ENCODE results near the gene ATP6V1G1.

Gene ATP6V1G1

DNA sequence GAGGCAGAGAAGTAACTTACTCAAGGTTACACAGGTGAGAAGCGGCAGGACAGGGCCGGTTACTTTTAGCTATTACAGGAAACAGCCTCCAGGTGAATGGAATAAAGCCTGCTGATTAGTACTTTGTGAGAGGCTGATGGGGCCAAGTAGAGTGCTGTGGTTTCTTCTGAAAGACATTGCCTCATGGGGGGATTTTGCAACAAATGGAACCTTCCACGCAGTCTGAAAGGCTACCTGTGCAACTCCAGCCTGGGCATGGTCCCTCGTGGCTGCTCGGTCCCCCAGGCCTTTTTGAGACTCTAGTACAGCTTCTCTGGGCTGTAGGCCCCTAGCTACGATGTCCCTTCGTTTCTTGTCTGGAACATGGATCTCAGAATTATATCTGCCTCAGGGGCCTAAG, 25.5 kb downstream of the ATP6V1G1 start:
- no peak for DNase-seq

DNA sequence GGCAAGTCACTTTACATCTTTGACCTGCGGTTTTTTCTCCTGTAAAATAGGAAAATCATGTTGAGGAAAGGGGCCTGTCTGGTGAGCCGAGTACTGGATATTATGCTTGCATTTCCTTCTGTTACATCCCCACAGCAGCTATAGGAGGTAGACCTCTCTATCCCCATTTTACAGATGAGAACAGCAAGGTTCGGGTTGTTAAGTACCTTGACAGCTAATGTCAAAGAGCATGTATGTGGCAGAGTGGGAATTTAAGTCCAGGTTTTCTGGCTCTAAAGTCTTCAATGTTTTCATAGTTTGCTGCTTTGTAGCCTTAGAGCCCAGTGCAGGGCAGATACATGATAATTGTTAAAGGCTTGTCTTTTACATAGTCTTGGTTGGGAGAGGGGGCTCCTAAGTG, 26.4 kb downstream of the ATP6V1G1 start:
- no peak for DNase-seq

DNA sequence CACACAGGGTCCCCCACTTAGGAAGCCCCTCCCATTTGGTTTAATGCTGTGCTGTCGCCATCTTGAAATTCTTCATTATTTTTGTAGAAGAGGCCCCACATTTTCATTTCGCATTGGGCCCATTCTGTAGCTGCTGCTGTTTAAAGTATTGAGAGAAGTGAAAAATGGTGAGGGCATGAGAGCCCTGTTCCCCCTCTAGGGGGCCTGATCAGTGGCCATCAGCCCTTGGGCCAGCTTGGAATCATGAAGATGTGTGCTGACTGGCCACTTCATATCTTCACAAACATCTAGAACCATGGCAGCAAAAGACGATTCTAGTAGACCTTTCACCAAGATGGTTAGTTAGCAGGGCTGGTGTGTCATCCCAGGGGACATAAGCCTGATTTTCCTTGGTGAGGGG, 26.8 kb downstream of the ATP6V1G1 start:
- DNase-seq = no peak

DNA sequence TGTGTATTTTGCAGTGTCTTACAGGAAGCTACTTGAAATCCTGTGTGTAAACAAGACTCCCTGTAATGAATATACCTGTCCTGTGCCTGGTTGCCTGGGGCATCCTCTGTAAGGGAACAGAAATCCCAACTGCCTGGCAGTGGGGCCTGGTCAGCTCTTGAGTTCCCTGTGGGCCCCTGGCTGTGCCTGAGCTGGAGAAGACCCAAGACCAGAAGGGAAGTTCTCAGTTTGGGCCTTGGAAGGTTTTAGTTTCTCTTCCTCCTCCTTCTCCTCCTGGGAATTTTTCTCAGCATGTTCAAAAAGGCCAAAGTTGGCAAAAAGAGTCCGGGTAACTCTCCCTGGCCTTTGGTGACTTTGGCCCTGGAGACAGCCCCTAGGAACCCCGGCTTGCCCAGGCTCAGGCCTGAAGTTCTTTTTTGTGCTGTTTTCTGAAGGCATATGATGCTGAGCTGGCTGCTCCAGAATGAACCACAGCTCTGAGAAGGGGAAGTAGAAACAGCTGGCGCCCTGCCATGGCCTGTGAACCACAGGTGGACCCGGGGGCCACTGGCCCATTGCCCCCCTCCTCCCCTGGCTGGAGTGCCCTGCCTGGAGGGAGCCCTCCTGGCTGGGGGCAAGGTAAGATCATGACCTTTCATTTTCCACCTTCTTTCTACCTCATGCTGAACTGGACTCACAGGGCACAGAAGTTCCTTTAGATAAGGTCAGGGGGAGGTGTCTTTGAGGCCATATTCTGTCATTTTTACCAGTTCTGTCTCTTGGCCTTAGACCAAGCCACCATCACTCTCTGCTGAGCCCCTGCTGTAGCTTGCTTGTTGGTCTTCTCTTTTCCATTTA, 29.3 kb downstream of the ATP6V1G1 start:
- no peak for DNase-seq

DNA sequence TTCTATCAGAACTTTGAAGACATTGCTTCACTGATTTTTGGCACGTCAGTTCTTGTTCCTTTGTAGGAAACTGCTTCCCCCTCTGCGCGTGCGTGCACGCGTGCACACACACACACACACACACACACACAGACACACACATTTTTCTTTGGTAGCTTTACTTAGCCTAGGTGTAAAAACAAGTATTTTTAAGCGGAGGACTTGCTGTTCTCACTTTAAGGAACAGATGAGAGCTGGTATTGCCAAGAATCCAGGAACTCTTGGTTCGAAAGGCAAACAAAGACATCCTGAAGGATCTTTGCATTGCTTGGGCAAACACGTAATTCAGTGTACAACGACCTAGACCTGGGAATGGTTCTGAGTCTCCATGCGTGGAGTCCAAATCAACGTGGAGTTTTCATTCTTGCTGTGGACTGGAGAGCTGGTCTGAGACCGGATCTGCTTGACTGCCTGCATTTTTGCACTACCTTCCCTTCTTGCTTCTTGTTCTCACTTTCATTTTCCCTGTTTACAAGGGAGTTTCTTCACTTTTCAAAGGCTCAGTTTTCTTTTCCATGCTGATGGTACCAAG, 31.7 kb downstream of the ATP6V1G1 start:
- DNase-seq = no peak

DNA sequence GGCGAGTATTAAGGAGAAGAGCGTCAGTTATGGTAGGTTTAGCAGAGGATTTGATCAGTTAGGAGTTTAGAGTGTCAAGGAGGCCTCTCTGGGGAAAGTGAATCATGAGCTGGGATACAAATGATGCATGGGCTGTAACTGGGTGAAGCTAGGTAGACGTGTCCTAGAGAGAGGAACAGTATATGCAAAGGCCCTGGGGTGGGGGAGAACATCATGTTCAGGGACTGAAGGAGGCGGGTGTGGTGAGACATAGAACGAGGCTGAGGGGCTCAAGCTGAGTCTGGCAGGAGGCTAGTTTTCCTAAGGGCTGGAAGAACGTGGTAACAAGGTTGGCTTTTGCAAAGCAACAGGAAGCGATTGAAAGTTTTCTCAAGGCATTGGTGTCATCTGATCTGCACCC, 34.0 kb downstream of the ATP6V1G1 start:
- no peak for DNase-seq

DNA sequence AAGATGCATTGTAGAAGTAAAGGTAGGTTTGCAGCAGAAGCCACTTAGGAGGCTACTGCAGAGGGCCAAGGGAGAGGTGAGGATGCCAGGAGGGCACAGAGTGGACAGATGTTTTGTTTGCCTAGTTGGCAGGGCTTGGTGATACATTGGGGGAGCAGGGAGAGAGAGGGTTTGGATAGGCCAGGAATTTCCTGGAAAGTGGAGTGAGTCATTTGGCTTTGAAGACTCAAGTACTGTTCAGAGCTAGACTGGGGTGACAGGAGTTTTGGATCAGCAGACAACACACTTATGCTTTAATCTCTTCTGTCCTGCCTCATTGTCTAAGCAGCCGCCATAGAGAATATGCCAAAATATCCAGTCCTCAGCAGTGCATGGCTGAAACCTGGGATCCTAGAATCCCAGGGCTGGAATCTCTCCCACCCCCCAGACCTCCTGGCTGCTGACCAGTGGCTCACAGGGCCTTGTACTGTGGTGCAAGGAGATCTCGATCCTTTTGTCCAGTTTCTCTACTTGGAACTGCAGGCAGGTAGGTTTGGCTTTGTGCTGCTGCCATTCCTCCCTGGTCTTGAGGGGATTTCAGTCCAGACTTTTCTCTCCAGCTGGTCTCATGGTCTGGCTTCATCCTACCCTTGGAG, 34.5 kb downstream of the ATP6V1G1 start:
- no peak for DNase-seq

DNA sequence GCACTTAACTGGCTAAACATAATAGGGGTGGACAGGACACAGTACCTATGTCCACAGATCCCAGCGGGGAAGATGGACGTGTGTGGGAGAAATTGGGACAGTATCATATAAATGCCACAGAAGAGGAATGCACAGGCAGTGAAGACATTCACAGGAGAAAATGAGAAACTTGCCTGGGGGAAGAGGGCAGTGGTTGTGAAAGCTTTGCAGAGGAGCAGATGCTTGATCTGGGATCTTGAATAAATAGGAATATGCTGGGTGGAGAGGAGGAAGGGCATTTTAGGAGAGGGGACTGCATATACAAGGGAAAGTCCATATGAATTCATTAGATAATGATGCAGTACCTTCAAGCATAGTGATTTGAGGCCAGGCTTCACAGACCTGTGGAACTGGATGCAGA, 37.1 kb downstream of the ATP6V1G1 start:
- DNase-seq = no peak

DNA sequence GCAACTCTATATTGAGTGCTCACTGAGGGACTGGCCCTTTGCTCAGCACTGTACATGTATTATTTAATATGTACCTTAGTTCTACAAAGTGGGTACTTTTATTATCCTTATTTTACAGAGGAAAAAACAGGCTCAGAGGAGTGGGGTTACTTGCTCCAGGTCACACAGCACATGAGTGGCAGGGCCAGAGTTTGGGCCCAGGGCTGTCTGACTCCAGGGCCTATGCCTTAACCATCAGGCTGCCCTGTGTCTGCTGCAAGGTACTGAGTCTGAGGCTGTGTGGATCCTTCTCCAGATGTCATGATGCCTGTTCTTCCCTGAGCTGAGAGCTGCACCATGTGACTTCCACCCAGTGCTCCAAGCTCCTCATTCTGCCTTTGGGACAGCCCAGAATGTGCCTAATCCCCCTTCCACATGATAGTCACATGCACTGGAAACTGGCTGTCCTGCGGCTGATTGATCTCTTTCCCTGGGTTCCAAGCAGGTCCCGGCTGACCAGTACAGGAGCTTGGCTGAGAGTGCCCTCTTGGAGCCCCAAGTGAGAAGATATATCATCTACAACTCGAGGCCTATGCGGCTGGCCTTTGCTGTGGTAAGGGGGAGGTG, 38.9 kb downstream of the ATP6V1G1 start:
- no peak for DNase-seq

DNA sequence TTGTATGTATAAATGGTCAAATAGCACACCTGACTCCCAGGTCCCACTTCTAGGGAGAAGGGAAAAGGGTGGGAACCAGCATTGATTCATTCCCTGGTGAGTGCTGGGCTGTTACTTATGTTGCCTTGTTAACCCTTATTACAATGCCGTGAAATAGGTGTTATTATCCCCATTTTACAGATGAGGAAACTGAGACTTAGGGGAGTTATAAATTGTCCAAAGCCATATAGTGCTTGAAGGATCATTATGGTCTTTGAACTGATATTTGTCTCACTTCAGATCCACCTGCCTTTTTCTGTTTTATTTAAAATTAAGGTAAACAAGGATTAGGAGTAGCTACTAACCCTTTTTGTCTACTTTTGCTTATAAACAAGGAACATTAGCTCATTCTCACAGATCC, 40.0 kb downstream of the ATP6V1G1 start:
- no peak for DNase-seq

DNA sequence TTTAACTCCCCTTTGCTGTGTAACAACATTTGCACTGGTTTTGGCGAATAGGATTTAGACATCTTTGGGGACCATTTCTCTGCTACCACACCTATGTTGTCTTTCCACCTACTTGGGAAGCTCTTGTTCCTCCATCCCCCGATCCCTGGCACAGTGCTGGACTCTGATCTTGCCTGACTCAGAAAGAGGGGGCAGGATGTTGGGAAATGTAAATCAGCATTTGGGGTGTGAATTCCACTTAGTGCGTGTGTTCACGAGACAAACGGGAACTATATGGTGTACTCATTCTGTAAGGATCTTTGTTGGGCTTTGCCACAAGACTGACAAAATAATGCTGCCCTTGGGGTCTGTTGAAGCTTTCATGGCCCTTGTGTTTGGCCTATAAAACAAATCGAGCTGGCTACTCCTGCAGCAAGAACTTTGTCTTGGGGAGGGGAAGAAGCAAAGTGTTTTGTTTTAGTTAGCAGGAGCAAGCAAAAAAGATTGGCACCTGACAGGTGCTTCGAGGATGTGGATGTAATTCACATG, 42.1 kb downstream of the ATP6V1G1 start:
- no peak for DNase-seq

DNA sequence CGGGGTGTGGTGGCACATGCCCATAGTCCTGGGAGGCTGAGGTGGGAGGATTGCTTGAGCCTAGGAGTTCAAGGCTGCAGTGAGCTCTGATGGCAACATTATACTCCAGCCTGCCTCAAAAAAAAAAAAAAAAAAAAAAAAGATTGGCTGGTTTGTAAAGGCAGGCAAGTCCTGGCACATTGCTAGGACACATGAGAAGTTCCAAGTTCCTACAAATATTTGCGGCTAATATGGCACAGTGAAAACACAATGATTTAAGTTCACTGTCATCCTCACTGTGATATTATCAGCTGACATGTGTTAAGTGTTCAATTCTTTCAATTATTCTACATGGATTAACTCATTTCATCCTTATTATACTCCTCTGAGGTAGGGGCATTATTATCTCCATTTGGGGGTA, 43.6 kb downstream of the ATP6V1G1 start:
- no peak for DNase-seq

DNA sequence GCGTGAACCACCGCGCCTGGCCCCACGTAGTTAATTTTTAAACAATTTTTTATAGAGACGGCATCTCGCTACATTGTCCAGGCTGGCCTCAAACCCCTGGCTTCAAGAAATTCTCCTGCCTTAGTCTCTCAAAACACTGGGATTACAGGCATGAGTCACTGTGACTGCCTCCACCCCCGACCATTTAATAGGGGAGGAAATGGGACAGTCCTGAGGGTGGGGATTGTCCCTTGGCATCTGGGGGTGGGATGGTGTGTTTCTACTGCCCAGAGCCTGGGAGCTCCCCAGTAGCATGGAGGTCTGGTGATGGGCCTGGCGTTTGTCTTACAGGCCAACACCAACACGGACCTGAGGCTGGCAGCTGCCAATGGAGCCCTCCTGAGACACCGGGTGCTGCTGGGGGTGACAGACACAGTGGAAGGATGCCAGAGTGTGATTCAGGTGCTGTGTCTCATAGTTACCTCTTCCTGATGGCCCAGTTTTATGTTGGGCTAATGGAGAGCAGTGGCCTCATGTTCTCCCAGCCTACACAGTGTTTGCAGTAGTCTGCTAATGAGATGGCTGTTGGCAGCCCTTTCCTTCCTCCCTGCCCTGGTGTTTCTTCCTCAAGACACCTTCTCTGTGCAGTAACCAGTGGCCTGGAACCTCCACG, 46.0 kb downstream of the ATP6V1G1 start:
- no peak for DNase-seq

DNA sequence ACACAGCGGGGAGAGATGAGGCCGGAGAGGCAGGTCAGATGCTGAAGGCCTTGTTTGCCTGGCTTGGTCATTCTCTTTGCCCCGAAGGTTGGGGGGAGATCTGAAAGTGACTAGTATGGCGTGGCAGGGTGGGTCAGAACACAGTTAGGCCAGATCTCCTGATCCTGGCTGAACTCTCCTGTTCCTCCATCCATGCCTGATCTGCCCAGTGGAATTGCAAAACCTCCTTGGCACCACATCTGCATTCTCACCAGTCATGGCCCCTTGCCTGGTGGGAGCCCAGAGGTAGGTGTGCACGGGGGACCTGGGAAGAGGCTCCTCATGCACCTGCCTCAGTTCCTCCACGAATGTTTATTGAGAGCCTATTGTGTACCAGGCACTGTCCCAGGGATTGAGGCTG, 46.8 kb downstream of the ATP6V1G1 start:
- no peak for DNase-seq

DNA sequence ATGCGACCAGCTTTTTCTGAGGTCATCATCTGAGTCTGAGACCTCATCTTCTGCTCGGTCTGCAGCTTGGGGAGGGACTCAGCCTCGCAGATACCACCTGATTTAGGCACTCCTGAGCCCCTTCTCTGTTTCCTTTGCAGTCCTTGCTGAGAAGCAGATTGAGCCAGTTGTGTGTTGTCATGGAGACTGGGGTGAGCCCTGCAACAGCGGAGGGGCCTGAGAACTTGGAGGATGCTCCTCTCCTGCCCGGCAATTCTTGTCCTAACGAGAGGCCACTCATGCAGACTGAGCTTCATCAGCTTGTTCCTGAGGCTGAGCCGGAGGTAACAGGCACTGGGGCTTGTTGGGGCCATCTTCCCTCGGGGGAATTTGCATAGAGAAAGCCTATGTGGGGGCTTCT, 50.8 kb downstream of the ATP6V1G1 start:
- no peak for DNase-seq

DNA sequence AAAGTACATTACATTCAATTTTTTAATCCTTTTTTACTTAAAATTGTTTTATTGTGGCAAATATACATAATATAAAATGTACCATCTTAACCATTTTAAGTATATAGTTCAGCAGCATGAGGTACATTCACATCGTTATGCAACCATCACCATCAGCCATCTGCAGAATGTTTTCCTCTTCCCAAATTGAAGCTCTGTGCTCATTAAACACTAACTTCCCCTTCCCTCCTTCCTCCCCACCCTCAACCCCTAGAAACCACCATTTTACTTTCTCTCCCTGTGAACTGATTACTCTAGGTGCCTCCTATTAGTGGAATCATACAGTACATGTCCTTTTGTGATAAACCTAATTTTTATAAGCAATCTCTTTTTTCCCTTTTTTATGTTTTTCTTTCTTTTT, 54.4 kb downstream of the ATP6V1G1 start:
- no peak for DNase-seq

DNA sequence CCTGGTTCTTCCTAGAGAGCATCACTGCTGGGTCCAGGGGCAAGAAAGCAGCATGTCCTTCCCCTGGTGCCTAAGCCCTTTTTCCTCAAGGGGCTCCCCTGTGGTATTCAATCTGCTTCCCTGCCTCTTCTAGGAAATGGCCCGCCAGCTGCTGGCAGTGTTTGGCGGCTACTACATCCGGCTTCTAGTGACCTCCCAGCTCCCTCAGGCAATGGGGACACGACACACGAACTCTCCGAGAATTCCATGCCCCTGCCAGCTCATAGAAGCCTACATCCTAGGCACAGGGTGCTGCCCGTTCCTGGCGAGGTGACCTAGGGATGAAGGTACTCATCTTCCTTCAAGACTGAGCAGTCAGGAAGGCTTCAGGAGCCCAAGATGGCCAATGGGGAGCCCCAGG, 55.4 kb downstream of the ATP6V1G1 start:
- no peak for DNase-seq

DNA sequence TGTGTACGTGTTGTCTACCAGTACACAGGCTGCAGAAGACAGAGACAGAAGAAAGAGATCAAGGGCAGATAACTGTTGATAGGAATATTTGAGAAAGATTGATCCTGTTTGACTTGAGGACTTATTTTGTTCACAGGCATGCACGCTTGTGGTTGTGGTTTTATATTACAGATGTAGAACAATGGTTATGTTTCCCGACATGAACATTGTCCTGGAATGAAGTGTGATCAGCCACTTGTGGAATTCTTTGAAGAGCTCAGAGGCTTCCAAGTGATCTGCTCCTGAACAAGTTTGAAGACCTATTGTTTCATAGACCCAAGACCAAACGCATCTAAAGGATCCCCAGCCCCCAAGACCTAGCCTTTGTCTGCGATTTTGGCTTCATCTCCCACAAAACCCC, 56.3 kb downstream of the ATP6V1G1 start:
- no peak for DNase-seq

Measured in GOT3 (cell line).